Left lung (tissue), 10 donors: Measurements from ENCODE around the gene ERFL. TPM values are rescaled to one million over a fixed set of nuclear protein-coding genes. Genes with fewer than 3 reads are reported as not detected.

Experiments
- ATAC-seq: fragments of 200-7000 bp; cut with Tn5 transposase; one replicate; pipeline ENCODE4 v1.9.1; 2020; ENCODE audit warnings: moderate library complexity
- DNase-seq, 4 donors: peaks; one replicate each; pipeline ENCODE4 v3.0.0-alpha.2; 2013 to 2020
- H3K27ac ChIP-seq, 2 donors: fragments of 200-600 bp; sonication (generic) in 1 of 2; one replicate each; pipeline versions ENCODE4 v1.5.0 to v1.8.0; 2020 to 2021
- H3K27me3 ChIP-seq, 2 donors: fragments of 200-600 bp; sonication (generic) in 1 of 2; one replicate each; pipeline versions ENCODE4 v1.5.0 to v1.8.0; 2020 to 2021
- H3K36me3 ChIP-seq, 2 donors: fragments of 200-600 bp; sonication (generic) in 1 of 2; one replicate each; pipeline versions ENCODE4 v1.5.0 to v1.8.0; 2020 to 2021
- H3K4me1 ChIP-seq, 2 donors: fragments of 200-600 bp; one replicate each; pipeline ENCODE4 v1.8.0; 2021
- H3K4me3 ChIP-seq, 2 donors: fragments of 200-600 bp; sonication (generic) in 1 of 2; one replicate each; pipeline versions ENCODE4 v1.5.0 to v1.8.0; 2020 to 2021; ENCODE audit warnings: mild to moderate bottlenecking in 1 of 2
- H3K9me3 ChIP-seq, 2 donors: fragments of 200-600 bp; sonication (generic) in 1 of 2; one replicate each; pipeline versions ENCODE4 v1.5.0 to v1.8.0; 2020 to 2021
- intact Hi-C, 2 donors: fragments of 100-400 bp; cut with DNase I; formaldehyde crosslinking; loops; one replicate each; pipeline versions ENCODE4 v1.11.2 to v1.14.2; 2022
- polyA plus RNA-seq, 6 donors: library from polyadenylated mRNA; unstranded; fragments of 120-200 nt; gene quantifications; one replicate each; pipeline ENCODE4 v1.2.1, GENCODE V29; 2013; ENCODE audit not compliant: insufficient read length in 6 of 6
- total RNA-seq, 2 donors: library from RNA; stranded (reverse); fragmentation: NEBNext Ultra II Directional; extraction: Animal tissue kit (Norgen Biotek cat#: 25700); gene quantifications; one replicate each; pipeline ENCODE4 v1.2.1, GENCODE V29; 2021
- TF ChIP-seq, protein P1 (sequence below), 2 donors: fragments of 200-600 bp; sonication (generic) in 1 of 2; IDR thresholded peaks; one replicate each; pipeline versions ENCODE4 v1.5.0 to v1.8.0; 2021; ENCODE audit warnings: antibody characterized with exemption in 2 of 2
- donor health status: DM: no; HTN: yes; CAD: no.
- donor health status: DM: no; HTN: no; CAD: no.

ERFL gene
- total and polyA plus RNA-seq, 8 donors = 0.08 to 0.38 (median 0.26) TPM; not detected in 2

DNA sequence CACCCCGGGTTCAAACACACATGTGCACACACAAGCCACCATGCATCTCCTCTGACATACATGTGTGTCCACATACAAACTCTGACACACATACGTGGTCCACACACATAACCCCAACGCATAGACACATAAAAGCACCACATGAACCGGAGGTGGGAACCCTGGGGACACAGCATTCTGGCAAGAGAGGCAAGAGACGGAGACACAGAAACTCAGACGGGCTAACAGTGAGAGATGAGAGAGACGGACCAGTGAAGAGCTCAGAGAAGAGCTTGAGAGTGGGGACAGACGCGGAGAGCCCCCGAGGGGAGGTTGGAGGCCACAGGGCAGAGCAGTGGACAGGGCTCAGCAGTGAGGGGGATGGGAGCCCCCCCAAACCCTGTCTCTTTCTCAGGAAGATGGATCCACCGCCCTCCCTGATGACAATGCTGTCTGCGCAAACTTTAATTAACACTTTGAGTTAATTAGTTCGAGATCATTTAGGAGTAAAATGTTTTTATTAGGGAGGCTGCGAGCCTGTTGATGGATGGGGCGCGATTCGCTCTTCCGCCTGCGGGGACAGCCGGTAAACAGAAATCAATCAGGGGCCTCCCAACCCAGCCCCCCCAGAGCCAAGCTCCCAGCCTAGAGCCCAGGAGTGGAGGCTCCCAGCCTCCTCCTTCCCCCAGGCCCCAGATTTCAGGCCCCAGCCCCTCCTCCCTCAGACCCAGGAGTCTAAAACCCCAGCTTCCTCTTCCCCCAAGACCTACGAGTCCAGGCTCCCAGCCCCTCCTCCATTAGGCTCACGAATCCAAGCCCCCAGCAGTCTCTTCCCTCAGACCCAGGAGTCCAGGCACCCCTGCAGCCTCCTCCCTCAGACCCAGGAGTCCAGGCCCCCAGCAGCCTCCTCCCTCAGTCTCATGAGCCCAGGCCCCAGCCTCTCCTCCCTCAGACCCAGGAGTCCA, 9.5 kb upstream of the ERFL start:
- no peaks in the 10 kb centered on the region for H3K9me3 ChIP-seq
- H3K36me3 ChIP-seq = no peaks in the 10 kb centered on the region
- no peak overlapping the region for H3K27ac ChIP-seq
- H3K4me1 ChIP-seq = peaks cover 0 to 18% of the 10 kb centered on the region in 2 donors
- intact Hi-C loops = loop anchor here (5.0 to 10.0 kb wide), 2 partner anchors 65 to 73 kb away; partner anchors contain the start of gene RPS19 (in 1 of the 2)
- peaks cover 16 to 75% of the 10 kb centered on the region in 2 donors for H3K27me3 ChIP-seq
- no peak for ATAC-seq
- H3K4me3 ChIP-seq = no peak overlapping the region
- no peak for DNase-seq
- TF ChIP-seq, protein P1, sequence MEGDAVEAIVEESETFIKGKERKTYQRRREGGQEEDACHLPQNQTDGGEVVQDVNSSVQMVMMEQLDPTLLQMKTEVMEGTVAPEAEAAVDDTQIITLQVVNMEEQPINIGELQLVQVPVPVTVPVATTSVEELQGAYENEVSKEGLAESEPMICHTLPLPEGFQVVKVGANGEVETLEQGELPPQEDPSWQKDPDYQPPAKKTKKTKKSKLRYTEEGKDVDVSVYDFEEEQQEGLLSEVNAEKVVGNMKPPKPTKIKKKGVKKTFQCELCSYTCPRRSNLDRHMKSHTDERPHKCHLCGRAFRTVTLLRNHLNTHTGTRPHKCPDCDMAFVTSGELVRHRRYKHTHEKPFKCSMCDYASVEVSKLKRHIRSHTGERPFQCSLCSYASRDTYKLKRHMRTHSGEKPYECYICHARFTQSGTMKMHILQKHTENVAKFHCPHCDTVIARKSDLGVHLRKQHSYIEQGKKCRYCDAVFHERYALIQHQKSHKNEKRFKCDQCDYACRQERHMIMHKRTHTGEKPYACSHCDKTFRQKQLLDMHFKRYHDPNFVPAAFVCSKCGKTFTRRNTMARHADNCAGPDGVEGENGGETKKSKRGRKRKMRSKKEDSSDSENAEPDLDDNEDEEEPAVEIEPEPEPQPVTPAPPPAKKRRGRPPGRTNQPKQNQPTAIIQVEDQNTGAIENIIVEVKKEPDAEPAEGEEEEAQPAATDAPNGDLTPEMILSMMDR (IDR thresholded peaks at IDR 0.05) = no peak

DNA sequence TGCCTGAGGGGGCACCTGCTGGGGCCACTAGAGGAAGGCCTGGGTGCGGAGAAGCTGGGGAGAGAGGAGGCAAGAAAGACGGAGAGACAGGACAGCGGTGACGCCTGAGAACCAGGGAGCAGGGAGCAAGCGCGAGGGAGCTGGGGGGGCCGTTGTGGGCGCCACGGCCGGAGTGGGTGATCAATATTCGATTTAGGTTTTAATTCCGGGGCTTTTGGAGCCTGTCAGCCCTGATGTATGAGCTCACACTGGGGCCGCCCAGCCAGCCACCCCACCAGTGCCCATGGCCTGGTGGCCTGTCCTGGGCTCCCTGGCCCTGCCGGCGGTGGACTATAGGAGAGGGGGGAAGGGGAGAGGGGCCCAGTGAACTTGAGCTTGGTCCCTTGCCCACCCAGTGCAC, 8.7 kb upstream of the ERFL start:
- no peak for ATAC-seq
- Histone ChIP-seq H3K4me3 (no peak overlapping the region), H3K4me1 (peaks cover 0 to 18% of the 10 kb centered on the region in 2 donors), H3K36me3 (no peaks in the 10 kb centered on the region), H3K27me3 (peaks cover 16 to 82% of the 10 kb centered on the region in 2 donors), H3K9me3 (no peaks in the 10 kb centered on the region), H3K27ac (no peak overlapping the region)
- TF ChIP-seq, protein P1 (IDR thresholded peaks at IDR 0.05) = no peak
- intact Hi-C loops = loop anchor here (5.0 to 10.0 kb wide), 2 partner anchors 65 to 72 kb away; partner anchors contain the start of gene RPS19 (in 1 of the 2)
- no peak for DNase-seq

DNA sequence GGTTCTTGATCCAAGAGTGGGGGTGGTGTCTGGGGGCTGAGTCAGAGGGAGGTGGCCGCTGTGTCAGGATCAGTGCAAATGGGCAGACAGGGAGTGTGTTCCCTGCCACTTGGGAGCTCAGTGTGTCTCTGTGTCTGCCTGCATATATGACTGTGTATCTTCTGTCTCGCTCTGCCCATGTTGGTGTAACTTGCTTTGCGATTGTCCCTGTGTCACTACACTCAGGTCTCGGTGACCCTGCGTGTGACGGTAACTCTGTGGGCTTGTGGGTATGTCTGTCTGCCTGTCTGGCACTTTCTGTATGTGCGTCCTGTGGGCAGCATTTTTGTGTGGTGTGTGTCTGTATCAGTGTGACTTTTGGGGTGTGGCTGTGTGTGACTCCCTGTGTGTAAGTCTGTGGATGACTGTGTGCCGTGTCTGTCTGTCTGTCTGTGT, 8.2 kb upstream of the ERFL start:
- TF ChIP-seq, protein P1 (IDR thresholded peaks at IDR 0.05) = no peak
- H3K36me3 ChIP-seq = no peaks in the 10 kb centered on the region
- no peaks in the 10 kb centered on the region for H3K9me3 ChIP-seq
- H3K4me3 ChIP-seq = no peak overlapping the region
- H3K4me1 ChIP-seq = peaks cover 0 to 18% of the 10 kb centered on the region in 2 donors
- peaks cover 19 to 82% of the 10 kb centered on the region in 2 donors for H3K27me3 ChIP-seq
- H3K27ac ChIP-seq = no peak overlapping the region
- ATAC-seq (no peak), DNase-seq (no peak)
- intact Hi-C loops = loop anchor here (5.0 to 10.0 kb wide), 2 partner anchors 64 to 72 kb away; partner anchors contain the start of gene RPS19 (in 1 of the 2)

DNA sequence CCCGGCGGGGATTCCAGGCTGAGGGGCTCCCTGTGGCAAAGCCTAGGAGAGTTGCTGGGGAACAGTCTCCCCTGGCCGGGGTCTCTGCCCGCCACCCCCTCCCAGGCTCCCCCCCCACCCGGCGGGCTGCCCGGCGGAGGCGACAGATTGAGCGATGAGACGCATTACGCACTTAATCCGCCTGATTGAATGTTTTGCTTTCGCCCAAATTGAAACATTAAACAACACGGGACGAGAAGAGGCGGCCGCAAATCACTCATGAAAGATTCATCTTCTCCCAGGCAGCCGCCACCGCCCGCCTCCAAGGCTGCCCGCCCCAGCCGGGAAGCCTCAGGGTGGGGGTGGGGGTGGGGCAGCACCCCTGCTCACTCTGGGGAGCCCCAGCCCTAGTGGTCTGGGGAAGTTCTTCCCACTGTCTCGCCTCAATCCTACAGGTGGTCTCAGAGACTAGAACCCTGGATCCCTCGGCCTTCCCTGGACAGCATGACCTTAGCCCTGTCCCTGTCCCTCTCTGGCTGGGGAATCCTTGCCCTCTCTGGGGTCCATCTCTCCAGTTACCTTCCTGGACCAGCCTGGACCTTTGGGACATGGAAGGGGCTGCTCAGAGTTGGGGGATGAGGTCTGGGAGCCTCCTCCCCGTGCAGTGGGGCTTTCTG, 7.6 kb upstream of the ERFL start:
- Histone ChIP-seq H3K4me1 (peaks cover 0 to 16% of the 10 kb centered on the region in 2 donors), H3K27ac (no peak overlapping the region), H3K4me3 (no peak overlapping the region), H3K36me3 (no peaks in the 10 kb centered on the region), H3K27me3 (peaks cover 20 to 82% of the 10 kb centered on the region in 2 donors), H3K9me3 (no peaks in the 10 kb centered on the region)
- no peak for ATAC-seq
- intact Hi-C loops = loop anchor here (5.0 to 10.0 kb wide), 2 partner anchors 64 to 71 kb away; partner anchors contain the start of gene RPS19 (in 1 of the 2)
- TF ChIP-seq, protein P1 (IDR thresholded peaks at IDR 0.05) = no peak
- no peak for DNase-seq
